ENCODE results near the gene CFAP92.

The CFAP92 gene

DNA sequence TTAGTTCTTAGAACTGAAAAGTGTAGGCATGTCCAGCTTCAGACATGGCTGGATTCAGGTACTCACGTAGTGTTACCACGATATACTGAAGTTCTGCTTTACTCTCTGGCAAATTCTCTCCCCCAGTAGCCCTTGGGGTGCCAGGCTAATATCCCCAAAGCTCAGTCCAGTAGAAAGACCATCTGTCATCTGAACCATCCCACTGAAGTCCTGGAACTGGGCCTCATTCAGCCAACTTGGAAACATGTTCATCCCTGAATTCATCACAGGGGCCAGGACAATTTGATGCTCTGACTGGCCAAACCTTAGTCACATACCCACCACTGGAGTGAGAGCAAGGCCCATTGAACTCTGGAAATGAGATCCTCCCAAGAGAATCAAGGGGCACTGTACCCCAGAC lies 15.4 kb upstream of the CFAP92 start:
- DNase-seq (ENCODE audit: extremely low spot score): no peak
- CTCF ChIA-PET: interaction anchor here (1.3 to 2.1 kb wide), 5 partner anchors 7 to 236 kb away, joined by 3 to 8 read pairs (median 4); no protein-coding TSS in a partner anchor
- POLR2A ChIA-PET: no interaction called here
- TF ChIP-seq CTCF (IDR thresholded peaks at IDR 0.05; ENCODE audit: control extremely low read depth, extremely low read depth, low read depth, missing control alignments): no peak

GRCh38 chr3:129007792-129008191 lies 13.9 kb upstream of the CFAP92 start:
- TF ChIP-seq CTCF (IDR thresholded peaks at IDR 0.05; ENCODE audit: control extremely low read depth, extremely low read depth, low read depth, missing control alignments): no peak
- no peak for DNase-seq (ENCODE audit: extremely low spot score)
- POLR2A ChIA-PET: no interaction called here
- CTCF ChIA-PET: interaction anchor here (1.1 to 2.1 kb wide), 6 partner anchors 9 to 238 kb away, joined by 3 to 8 read pairs (median 4); no protein-coding TSS in a partner anchor

- no peak for TF ChIP-seq CTCF (IDR thresholded peaks at IDR 0.05; ENCODE audit: control extremely low read depth, extremely low read depth, low read depth, missing control alignments)
- DNase-seq (ENCODE audit: extremely low spot score): no peak
- CTCF ChIA-PET: interaction anchor here (0.8 to 2.1 kb wide), 3 partner anchors 23 to 47 kb away, joined by 3 to 8 read pairs (median 6); no protein-coding TSS in a partner anchor
- POLR2A ChIA-PET: no interaction called here
These were observed 13.0 kb upstream of the CFAP92 start for GRCh38 chr3:129006864-129007263.

DNA sequence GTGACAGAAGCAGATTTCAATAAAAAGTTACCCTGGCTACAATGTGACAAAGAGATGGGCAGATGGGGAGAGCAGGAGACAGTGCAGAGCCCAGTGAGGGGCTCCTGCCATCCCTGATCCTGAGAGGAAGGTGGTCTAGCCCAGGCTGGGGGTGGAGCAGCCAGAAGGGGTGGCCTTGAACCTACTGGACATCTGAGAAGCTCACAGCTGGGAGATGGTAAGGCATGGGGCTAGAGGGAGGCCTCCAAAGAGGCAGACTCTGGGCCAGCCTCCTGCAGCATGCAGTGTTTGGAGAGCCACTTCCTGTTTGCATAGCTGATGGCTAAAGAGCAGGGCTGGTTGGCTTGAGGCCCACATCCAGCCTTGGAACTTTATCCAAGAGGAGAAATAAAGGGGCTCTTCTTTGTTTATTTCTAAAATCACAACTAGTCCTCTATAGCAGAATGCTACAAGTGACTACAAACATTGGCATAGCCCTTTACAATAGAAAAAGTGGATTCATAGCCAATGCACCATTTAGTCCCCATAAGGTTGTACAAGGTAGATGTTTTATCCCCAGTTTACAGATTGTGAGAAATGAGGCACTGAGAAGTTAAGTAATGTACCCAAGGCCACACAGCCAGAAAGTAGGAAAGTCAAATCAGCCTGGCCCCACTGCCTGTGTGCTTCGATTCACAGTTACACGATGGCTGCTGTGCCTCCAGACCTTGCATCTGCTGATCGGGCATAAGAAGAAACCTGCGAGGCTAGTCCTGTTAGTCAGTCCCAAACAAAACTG lies 11.8 kb upstream of the CFAP92 start:
- CTCF ChIA-PET: interaction anchor here (1.3 kb wide), 1 partner anchor 21 kb away, joined by 3 read pairs; no protein-coding TSS in a partner anchor
- no peak for DNase-seq (ENCODE audit: extremely low spot score)
- TF ChIP-seq CTCF (IDR thresholded peaks at IDR 0.05; ENCODE audit: control extremely low read depth, extremely low read depth, low read depth, missing control alignments): no peak
- POLR2A ChIA-PET: no interaction called here

DNA sequence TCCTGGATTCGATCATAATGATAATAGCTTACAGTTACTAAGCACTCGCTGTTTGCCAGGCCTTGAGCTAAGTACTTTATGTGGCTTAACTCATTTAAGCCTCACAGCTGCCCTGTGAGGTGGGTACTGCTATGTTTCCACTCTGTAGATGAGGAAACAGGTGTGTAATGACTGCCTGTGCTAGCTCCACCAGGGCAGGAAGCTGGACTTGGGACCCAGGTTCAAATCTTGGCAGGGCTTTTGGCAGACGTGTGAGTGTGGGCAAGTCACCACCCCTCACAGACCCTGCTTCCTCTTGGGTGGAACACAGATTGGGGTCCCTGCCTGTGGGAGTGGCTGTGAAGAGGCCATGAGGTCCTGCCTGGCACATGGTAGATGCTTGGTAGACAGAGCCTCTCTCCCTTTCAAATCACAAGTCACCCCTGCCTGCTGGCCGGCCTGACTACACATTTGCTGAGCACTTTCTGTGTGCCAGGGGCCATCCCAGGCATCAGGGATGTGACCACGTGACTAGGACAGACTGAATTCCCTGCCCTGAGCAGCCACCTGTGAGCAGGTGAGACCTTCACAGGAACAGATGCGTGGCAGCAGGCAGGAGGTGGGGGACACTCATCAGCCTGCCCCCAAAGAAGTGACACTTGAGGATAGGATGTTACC lies 10.9 kb upstream of the CFAP92 start:
- no peak for TF ChIP-seq CTCF (IDR thresholded peaks at IDR 0.05; ENCODE audit: control extremely low read depth, extremely low read depth, low read depth, missing control alignments)
- POLR2A ChIA-PET: interaction anchor here (0.7 kb wide), 1 partner anchor 157 kb away, joined by 3 read pairs; no protein-coding TSS in a partner anchor
- CTCF ChIA-PET: interaction anchor here (0.8 to 1.3 kb wide), 3 partner anchors 10 to 240 kb away, joined by 3 read pairs; partner anchors contain the start of gene CFAP92
- no peak for DNase-seq (ENCODE audit: extremely low spot score)

DNA sequence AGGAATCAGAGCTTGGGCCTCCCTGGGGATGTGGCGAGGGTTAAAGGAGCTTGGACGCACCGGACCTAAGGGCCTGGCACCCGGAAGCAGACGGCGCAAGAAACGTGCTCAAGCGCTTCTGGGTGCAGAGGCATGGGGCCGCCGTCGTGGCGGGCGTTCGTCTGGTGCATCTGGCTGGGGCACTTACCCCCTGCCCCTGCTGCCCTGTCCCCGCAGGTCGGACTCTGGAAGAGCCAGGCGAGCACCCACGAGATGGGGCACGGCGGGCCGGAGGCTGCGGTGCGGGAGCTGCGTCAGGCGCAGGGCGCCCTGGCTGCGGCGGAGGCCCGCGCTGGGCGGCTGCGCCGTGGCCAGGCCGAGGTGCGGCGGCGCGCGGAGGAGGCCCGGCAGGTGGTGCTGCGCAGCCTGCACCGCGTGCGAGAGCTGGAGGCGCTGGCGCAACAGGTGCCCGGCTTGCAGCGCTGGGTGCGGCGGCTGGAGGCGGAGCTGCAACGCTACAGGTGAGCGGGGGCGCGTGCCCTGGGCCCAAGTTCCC lies 9.8 kb upstream of the CFAP92 start:
- TF ChIP-seq CTCF (IDR thresholded peaks at IDR 0.05; ENCODE audit: control extremely low read depth, extremely low read depth, low read depth, missing control alignments): no peak
- POLR2A ChIA-PET: no interaction called here
- DNase-seq (ENCODE audit: extremely low spot score): no peak
- CTCF ChIA-PET: interaction anchor here (1.0 kb wide), 1 partner anchor 9 kb away, joined by 3 read pairs; the partner anchor contains the start of gene CFAP92

Data from GM10248 (cell line).